TTC549 (cell line): ENCODE data around the gene LIMK1.

Experiments
- FAIRE-seq: peaks from 2 replicates; lab custom pipeline; 2012; peaks lifted over from hg19 to GRCh38; lab: Jason Lieb, UNC

The LIMK1 gene

GRCh38 chr7:74056096-74056915, 27.3 kb upstream of the LIMK1 start:
- no peak for FAIRE-seq

- FAIRE-seq, result no peak
Measured at GRCh38 chr7:74057216-74057925, 26.2 kb upstream of the LIMK1 start.

- no peak for FAIRE-seq
Measured at GRCh38 chr7:74057987-74058386, 25.6 kb upstream of the LIMK1 start.

- FAIRE-seq, result no peak
Measured at GRCh38 chr7:74058486-74058885, 25.1 kb upstream of the LIMK1 start.

- FAIRE-seq, result no peak
Measured at GRCh38 chr7:74059037-74059436, 24.6 kb upstream of the LIMK1 start.

GRCh38 chr7:74059681-74060588, 23.7 kb upstream of the LIMK1 start:
- FAIRE-seq, result no peak

GRCh38 chr7:74061840-74062539, 21.6 kb upstream of the LIMK1 start:
- FAIRE-seq, result no peak

GRCh38 chr7:74063223-74063641, 20.4 kb upstream of the LIMK1 start:
- FAIRE-seq, result no peak

GRCh38 chr7:74063646-74064045, 20.0 kb upstream of the LIMK1 start:
- FAIRE-seq, result no peak

- FAIRE-seq, result no peak
Measured at GRCh38 chr7:74064696-74065095, 18.9 kb upstream of the LIMK1 start.

- no peak for FAIRE-seq
Measured at GRCh38 chr7:74066626-74067025, 17.0 kb upstream of the LIMK1 start.

GRCh38 chr7:74068378-74069085, 15.1 kb upstream of the LIMK1 start:
- no peak for FAIRE-seq

GRCh38 chr7:74069086-74069541, 14.5 kb upstream of the LIMK1 start:
- FAIRE-seq, result no peak

- no peak for FAIRE-seq
Measured at GRCh38 chr7:74069790-74070618, 13.6 kb upstream of the LIMK1 start.

- FAIRE-seq, result no peak
Measured at GRCh38 chr7:74070619-74070921, 13.0 kb upstream of the LIMK1 start.

- FAIRE-seq, result no peak
Measured at GRCh38 chr7:74071121-74071520, 12.5 kb upstream of the LIMK1 start.

GRCh38 chr7:74074770-74075169, 8.8 kb upstream of the LIMK1 start:
- FAIRE-seq, result no peak

GRCh38 chr7:74078461-74078860, 5.1 kb upstream of the LIMK1 start:
- no peak for FAIRE-seq

- no peak for FAIRE-seq
Measured at GRCh38 chr7:74082770-74083116, 861 bp upstream of the LIMK1 start.

- no peak for FAIRE-seq
Measured at GRCh38 chr7:74083928-74084721, 521 bp downstream of the LIMK1 start.
